Measurements from ENCODE around the gene CEACAM6.

Gene CEACAM6

DNA sequence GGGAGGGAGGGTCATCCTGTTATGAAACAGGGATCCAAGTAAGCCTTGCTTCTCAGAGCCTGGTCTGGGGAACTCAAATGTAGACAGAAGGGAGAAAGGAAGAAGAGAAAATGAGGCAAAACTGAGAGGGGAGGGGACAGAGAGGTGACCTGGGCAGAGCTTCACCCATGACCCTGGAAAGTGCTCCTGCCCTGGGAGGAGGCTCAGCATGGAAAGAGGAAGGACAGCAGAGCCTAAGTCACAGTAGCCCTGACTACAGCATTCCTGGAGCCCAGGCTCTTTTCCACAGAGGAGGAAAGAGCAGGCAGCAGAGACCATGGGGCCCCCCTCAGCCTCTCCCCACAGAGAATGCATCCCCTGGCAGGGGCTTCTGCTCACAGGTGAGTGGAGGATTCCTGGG, 41.0 kb downstream of the CEACAM6 start, which contains the start of gene CEACAM3:
Gene CEACAM3, plus strand, starts transcription at position 226 of the 400 bp plus-strand sequence. Its CDS starts 91 bp downstream, at position 317.
- DNase-seq (ENCODE audit: low read depth in 2 of 2) = no peak

DNA sequence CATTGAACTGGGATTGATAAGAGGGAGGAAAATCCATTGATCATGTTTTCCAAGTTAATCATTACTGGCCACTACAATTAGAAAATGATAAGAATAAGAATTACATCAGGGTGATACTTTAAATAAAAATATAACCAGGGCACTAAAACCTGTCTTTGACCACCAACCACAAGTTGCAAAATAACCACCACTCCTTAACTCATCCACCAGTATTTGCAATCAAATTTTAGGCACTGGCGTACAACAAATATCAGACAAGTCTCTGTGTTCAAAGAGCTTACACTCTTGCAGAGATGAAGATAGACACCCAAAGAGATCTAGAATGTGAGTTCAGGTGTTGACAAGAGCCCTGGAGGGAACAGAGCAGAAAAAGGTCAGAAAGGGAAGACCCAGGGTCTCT, 41.6 kb downstream of the CEACAM6 start:
- DNase-seq (ENCODE audit: low read depth in 2 of 2) = no peak

- DNase-seq (ENCODE audit: low read depth in 2 of 2) = no peak
These were observed 44.2 kb downstream of the CEACAM6 start for GRCh38 chr19:41799444-41800000.

DNA sequence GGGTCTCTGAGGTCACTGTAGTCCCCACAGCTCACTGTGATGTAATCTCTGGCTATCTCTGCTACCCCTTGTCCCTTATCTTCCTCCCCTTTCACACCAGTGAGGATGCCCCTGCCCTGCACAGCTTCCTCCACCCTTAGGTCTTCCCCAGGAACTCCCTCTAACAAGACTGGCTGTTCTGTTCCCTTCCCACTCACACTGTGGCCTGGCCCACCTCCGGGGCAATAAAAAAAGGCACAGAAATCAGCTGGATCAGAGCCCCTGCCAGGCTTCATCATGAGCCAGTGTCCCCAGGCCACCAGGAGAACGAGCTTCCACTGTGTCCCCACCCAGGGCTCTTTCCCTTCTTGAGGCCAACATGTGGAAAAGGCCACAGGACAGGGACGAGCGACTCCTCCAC, 45.7 kb downstream of the CEACAM6 start:
- DNase-seq (ENCODE audit: low read depth in 2 of 2) = no peak

GRCh38 chr19:41801792-41802211, 46.5 kb downstream of the CEACAM6 start:
- DNase-seq (ENCODE audit: low read depth in 2 of 2) = no peak

DNA sequence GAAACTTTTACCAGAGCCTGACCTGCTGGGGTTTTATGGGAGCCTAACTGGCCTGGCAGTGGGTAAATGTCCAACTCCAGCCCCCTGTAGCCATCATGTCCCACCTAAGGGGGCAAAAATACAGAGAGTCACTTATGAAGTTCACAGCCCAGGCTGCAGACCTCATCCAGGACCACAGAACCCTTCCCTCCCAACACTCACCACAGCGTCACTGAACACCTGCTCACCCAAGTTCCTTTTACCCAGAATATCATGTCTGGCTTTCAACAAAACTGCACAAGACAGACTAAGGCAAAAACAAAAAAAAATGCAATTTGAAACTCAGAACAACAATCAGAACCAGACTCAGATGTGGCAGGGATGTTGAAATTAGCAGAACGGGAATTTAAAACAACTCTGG, 47.4 kb downstream of the CEACAM6 start:
- no peak for DNase-seq (ENCODE audit: low read depth in 2 of 2)

GRCh38 chr19:41804336-41804735, 49.0 kb downstream of the CEACAM6 start:
- DNase-seq (ENCODE audit: low read depth in 2 of 2) = no peak

DNA sequence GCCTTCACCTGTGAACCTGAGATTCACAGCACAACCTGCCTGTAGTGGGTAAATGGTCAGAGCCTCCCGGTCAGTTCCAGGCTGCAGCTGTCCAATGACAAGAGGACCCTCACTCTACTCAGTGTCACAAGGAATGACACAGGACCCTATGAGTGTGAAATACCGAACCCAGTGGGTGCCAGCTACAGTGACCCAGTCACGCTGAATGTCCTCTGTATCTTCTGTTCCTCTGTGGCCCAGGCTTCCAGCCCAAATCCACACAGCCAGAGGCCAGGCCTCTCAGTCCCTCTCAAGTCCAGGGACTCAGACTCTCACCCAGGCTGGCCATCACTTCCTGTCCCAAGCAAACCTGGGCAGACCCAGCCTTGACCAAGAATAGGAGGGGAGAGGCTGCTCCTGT, 51.8 kb downstream of the CEACAM6 start:
- no peak for DNase-seq (ENCODE audit: low read depth in 2 of 2)

GRCh38 chr19:41808663-41809566, 53.6 kb downstream of the CEACAM6 start:
- no peak for DNase-seq (ENCODE audit: low read depth in 2 of 2)

- DNase-seq (ENCODE audit: low read depth in 2 of 2) = no peak
These were observed 55.0 kb downstream of the CEACAM6 start for GRCh38 chr19:41810301-41810700.

GRCh38 chr19:41811036-41811435, 55.7 kb downstream of the CEACAM6 start:
- no peak for DNase-seq (ENCODE audit: low read depth in 2 of 2)

- DNase-seq (ENCODE audit: low read depth in 2 of 2) = no peak
These were observed 56.7 kb downstream of the CEACAM6 start for GRCh38 chr19:41811981-41812380.

- DNase-seq (ENCODE audit: low read depth in 2 of 2) = no peak
These were observed 58.6 kb downstream of the CEACAM6 start for GRCh38 chr19:41813911-41814310.

DNA sequence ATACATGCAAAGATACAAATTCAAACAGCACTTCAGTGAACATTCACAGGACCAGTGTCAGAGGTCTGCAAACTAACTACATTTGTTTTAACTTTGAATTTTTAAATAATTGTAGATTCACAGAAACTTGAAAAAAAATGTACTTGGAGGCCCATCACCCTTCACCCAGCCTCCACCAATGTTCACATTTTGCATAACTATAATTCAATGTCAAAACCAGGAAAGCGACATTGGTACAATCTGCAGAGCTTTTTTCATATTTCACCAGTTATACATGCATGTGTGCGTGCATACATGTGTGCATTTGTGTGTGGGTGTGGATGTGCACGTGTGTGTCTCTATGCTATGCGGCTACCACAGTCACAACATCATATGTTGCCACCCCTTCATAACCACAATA, 60.0 kb downstream of the CEACAM6 start:
- no peak for DNase-seq (ENCODE audit: low read depth in 2 of 2)

- no peak for DNase-seq (ENCODE audit: low read depth in 2 of 2)
These were observed 61.4 kb downstream of the CEACAM6 start for GRCh38 chr19:41816761-41817160.

GRCh38 chr19:41821003-41821735, 65.8 kb downstream of the CEACAM6 start:
- DNase-seq (ENCODE audit: low read depth in 2 of 2) = no peak

Data from stimulated activated CD8-positive, alpha-beta memory T cell treated with anti-CD3 and anti-CD28 coated beads, Interleukin-7, amount 100 ng/mL, for 1 hour (primary cell).